ENCODE data around the gene UBE3A.

GRCh38 chr15:25287823-25288222 lies 151.0 kb downstream of the UBE3A start:
- TF ChIP-seq CTCF (IDR thresholded peaks at IDR 0.05 in 8 of 11, conservative IDR thresholded peaks at IDR 0.05 in 3 of 11) (no peak), POLR2A (IDR thresholded peaks at IDR 0.05) (no peak)
